KMS-11 (cell line): Measurements from ENCODE around the gene ADSL.
"Not testable (repeated sequence)": the region's sequence is repeated elsewhere in the genome, so short reads cannot be mapped to it uniquely, and the experiment has no call there.

Source experiments
- H2AFZ ChIP-seq: fragments of 200-600 bp; sonication (generic); 2 replicates; pipeline ENCODE4 v1.6.1; 2016; ENCODE audit warnings: antibody characterized with exemption, mixed run types, low read depth
- H3K27ac ChIP-seq: fragments of 200-600 bp; sonication (generic); 2 replicates; pipeline ENCODE4 v1.6.1; 2016; ENCODE audit warnings: mild to moderate bottlenecking, mixed run types
- H3K27me3 ChIP-seq: fragments of 200-600 bp; sonication (generic); 2 replicates; pipeline ENCODE4 v1.6.1; 2017; ENCODE audit warnings: mild to moderate bottlenecking, low read depth, mixed run types, moderate library complexity; ENCODE audit not compliant: insufficient read depth
- H3K36me3 ChIP-seq: fragments of 200-600 bp; sonication (generic); 2 replicates; pipeline ENCODE4 v1.6.1; 2017; ENCODE audit warnings: mild to moderate bottlenecking, mixed run types; ENCODE audit not compliant: insufficient read depth
- H3K4me1 ChIP-seq: fragments of 200-600 bp; sonication (generic); 2 replicates; pipeline ENCODE4 v1.6.1; 2016; ENCODE audit warnings: mild to moderate bottlenecking, low read depth, mixed run types; ENCODE audit not compliant: poor library complexity, severe bottlenecking
- H3K4me2 ChIP-seq: fragments of 200-600 bp; sonication (generic); 2 replicates; pipeline ENCODE4 v1.7.0; 2016; ENCODE audit warnings: mild to moderate bottlenecking, mixed run types
- H3K4me3 ChIP-seq: fragments of 200-600 bp; sonication (generic); IDR thresholded peaks from 2 replicates; pipeline ENCODE4 v1.6.1; 2017; ENCODE audit warnings: low read depth, low read length, mixed read lengths; ENCODE audit not compliant: insufficient read depth
- H3K79me2 ChIP-seq: fragments of 200-600 bp; sonication (generic); 2 replicates; pipeline ENCODE4 v1.6.1; 2016; ENCODE audit warnings: low read depth, mixed run types; ENCODE audit not compliant: insufficient read depth
- H3K9ac ChIP-seq: fragments of 200-600 bp; sonication (generic); 2 replicates; pipeline ENCODE4 v1.6.1; 2016; ENCODE audit warnings: mild to moderate bottlenecking, mixed run types
- H4K20me1 ChIP-seq: fragments of 200-600 bp; sonication (generic); 2 replicates; pipeline ENCODE4 v1.6.1; 2016; ENCODE audit warnings: mild to moderate bottlenecking, mixed run types; ENCODE audit not compliant: insufficient read depth
- CTCF ChIP-seq: fragments of 200-600 bp; sonication (generic); conservative IDR thresholded peaks from 2 replicates; pipeline ENCODE4 v1.6.1; 2017; ENCODE audit warnings: low read depth, mild to moderate bottlenecking, antibody characterized with exemption, low read length, moderate library complexity, mixed read lengths

ADSL gene

GRCh38 chr22:40377931-40378330 lies 31.6 kb downstream of the ADSL start:
- no peak for TF ChIP-seq CTCF
- Histone ChIP-seq H3K36me3 (no peaks in the 10 kb centered on the region), H2AFZ (no peak overlapping the region), H3K4me1 (peaks cover 1% of the 10 kb centered on the region), H3K27ac (no peak overlapping the region), H3K4me3 (no peak overlapping the region), H4K20me1 (no peaks in the 10 kb centered on the region), H3K9ac (no peak overlapping the region), H3K4me2 (no peak overlapping the region), H3K79me2 (no peaks in the 10 kb centered on the region), H3K27me3 (no peaks in the 10 kb centered on the region)

GRCh38 chr22:40378448-40378847 lies 32.1 kb downstream of the ADSL start:
- not testable (repeated sequence) for H3K36me3 ChIP-seq, H4K20me1 ChIP-seq, H3K27me3 ChIP-seq, H3K9ac ChIP-seq, H3K4me3 ChIP-seq, H2AFZ ChIP-seq, H3K27ac ChIP-seq, H3K4me1 ChIP-seq, H3K4me2 ChIP-seq, H3K79me2 ChIP-seq

- Histone ChIP-seq H3K79me2 (no peaks in the 10 kb centered on the region), H3K36me3 (no peaks in the 10 kb centered on the region), H3K27me3 (no peaks in the 10 kb centered on the region), H3K4me3 (no peak overlapping the region), H4K20me1 (no peaks in the 10 kb centered on the region), H3K27ac (no peak overlapping the region), H2AFZ (no peak overlapping the region), H3K4me1 (no peaks in the 10 kb centered on the region), H3K9ac (no peak overlapping the region), H3K4me2 (no peak overlapping the region)
- no peak for TF ChIP-seq CTCF
These were observed 35.2 kb downstream of the ADSL start for GRCh38 chr22:40381461-40381860.

- Histone ChIP-seq H3K9ac (no peak overlapping the region), H4K20me1 (no peaks in the 10 kb centered on the region), H3K79me2 (no peaks in the 10 kb centered on the region), H3K27ac (no peak overlapping the region), H3K4me3 (no peak overlapping the region), H2AFZ (no peak overlapping the region), H3K27me3 (no peaks in the 10 kb centered on the region), H3K4me2 (no peak overlapping the region), H3K36me3 (no peaks in the 10 kb centered on the region), H3K4me1 (no peaks in the 10 kb centered on the region)
- no peak for TF ChIP-seq CTCF
These were observed 37.6 kb downstream of the ADSL start for GRCh38 chr22:40383905-40384304.

GRCh38 chr22:40385036-40385782 lies 38.9 kb downstream of the ADSL start:
- Histone ChIP-seq H3K27ac (no peak overlapping the region), H3K4me2 (no peak overlapping the region), H3K4me3 (no peak overlapping the region), H3K79me2 (no peaks in the 10 kb centered on the region), H3K36me3 (no peaks in the 10 kb centered on the region), H3K27me3 (no peaks in the 10 kb centered on the region), H4K20me1 (no peaks in the 10 kb centered on the region), H2AFZ (no peak overlapping the region), H3K4me1 (no peaks in the 10 kb centered on the region), H3K9ac (no peak overlapping the region)
- no peak for TF ChIP-seq CTCF
